IMR-90 (cell line): ENCODE data around the gene CRACDL. TPM values are rescaled to one million over a fixed set of nuclear protein-coding genes. Genes with fewer than 3 reads are reported as not detected.

Source experiments
- ATAC-seq: fragments of 200-7000 bp; cut with Tn5 transposase; 2 replicates; pipeline ENCODE4 v1.9.1; 2020; ENCODE audit warnings: low read depth, mild to moderate bottlenecking, moderate library complexity
- BruUV-seq: library from RNA; stranded (reverse); fragments of 400-500 nt; replicated peaks from 2 replicates; lab custom pipeline; 2021; lab: Mats Ljungman, UMichigan
- CTCF ChIA-PET: fragments of 300-600 bp; formaldehyde crosslinking; extraction: SDS; loops from one replicate; lab custom pipeline; 2021; ENCODE audit warnings: antibody characterized with exemption; lab: Yijun Ruan, JAX
- POLR2A ChIA-PET: fragments of 300-600 bp; sonication (Branson Sonifier 250); formaldehyde crosslinking; loops from one replicate; lab custom pipeline; 2022; ENCODE audit warnings: antibody characterized with exemption; ENCODE audit not compliant: unreplicated experiment; lab: Charles Lee
- DNase-seq: peaks from one replicate; pipeline ENCODE4 v3.0.0; 2013
- H2AFZ ChIP-seq: replicated peaks from 2 replicates; pipeline ENCODE3; 2013; ENCODE audit warnings: low read length, mild to moderate bottlenecking; ENCODE audit not compliant: poor library complexity
- H2AK5ac ChIP-seq: 2 replicates; pipeline ENCODE4 v1.6.1; 2013; ENCODE audit warnings: low read depth, low read length, inconsistent platforms
- H2AK9ac ChIP-seq: replicated peaks from 2 replicates; pipeline ENCODE3; 2013; ENCODE audit warnings: mild to moderate bottlenecking, low read depth, low read length, moderate library complexity; ENCODE audit not compliant: poor library complexity
- H2BK120ac ChIP-seq: 2 replicates; pipeline ENCODE4 v1.6.1; 2013; ENCODE audit warnings: low read depth, low read length, inconsistent platforms
- H2BK15ac ChIP-seq: 3 replicates; pipeline ENCODE4 v1.6.1; 2013; ENCODE audit warnings: low read depth, low read length, inconsistent platforms
- H2BK20ac ChIP-seq: 2 replicates; pipeline ENCODE4 v1.6.1; 2013; ENCODE audit warnings: low read depth, mild to moderate bottlenecking, inconsistent platforms, low read length, moderate library complexity
- H2BK5ac ChIP-seq: 2 replicates; pipeline ENCODE4 v1.6.1; 2013; ENCODE audit warnings: mild to moderate bottlenecking, low read depth, low read length, inconsistent platforms; ENCODE audit not compliant: poor library complexity, severe bottlenecking
- H3K14ac ChIP-seq: replicated peaks from 2 replicates; pipeline ENCODE4 v1.6.1; 2013; ENCODE audit warnings: low read depth, low read length, inconsistent platforms
- H3K18ac ChIP-seq: 2 replicates; pipeline ENCODE4 v1.6.1; 2013; ENCODE audit warnings: low read depth, low read length, control low read depth
- H3K23ac ChIP-seq: 2 replicates; pipeline ENCODE4 v1.6.1; 2013; ENCODE audit warnings: low read depth, low read length, inconsistent platforms
- H3K27ac ChIP-seq: 2 replicates; pipeline ENCODE4 v1.5.1; 2013; ENCODE audit warnings: mild to moderate bottlenecking, control low read depth, low read length; ENCODE audit not compliant: insufficient read depth
- H3K27me3 ChIP-seq: 2 replicates; pipeline ENCODE4 v1.6.1; 2013; ENCODE audit warnings: low read length; ENCODE audit not compliant: control insufficient read depth, insufficient read depth
- H3K36me3 ChIP-seq: 2 replicates; pipeline ENCODE4 v1.6.1; 2013; ENCODE audit warnings: low read length, mixed read lengths; ENCODE audit not compliant: control insufficient read depth, insufficient read depth
- H3K4ac ChIP-seq: 2 replicates; pipeline ENCODE4 v1.6.1; 2013; ENCODE audit warnings: low read depth, low read length, inconsistent platforms
- H3K4me1 ChIP-seq: 2 replicates; pipeline ENCODE4 v1.6.1; 2013; ENCODE audit warnings: low read length, mixed read lengths; ENCODE audit not compliant: control insufficient read depth, insufficient read depth
- H3K4me2 ChIP-seq: 2 replicates; pipeline ENCODE4 v1.6.1; 2013; ENCODE audit warnings: low read depth, mild to moderate bottlenecking, control low read depth, low read length, moderate library complexity
- H3K4me3 ChIP-seq: 2 replicates; pipeline ENCODE4 v1.5.1; 2013; ENCODE audit warnings: low read depth, mild to moderate bottlenecking, control low read depth, low read length, moderate library complexity; ENCODE audit not compliant: insufficient read depth
- H3K56ac ChIP-seq: 2 replicates; pipeline ENCODE4 v1.6.1; 2013; ENCODE audit warnings: low read length, inconsistent platforms; ENCODE audit not compliant: insufficient read depth; ENCODE audit errors: extremely low read depth
- H3K79me1 ChIP-seq, 2 experiments: 2 replicates each; pipeline ENCODE4 v1.6.1; 2013; ENCODE audit warnings: low read length in 2 of 2, inconsistent platforms in 1 of 2, low read depth in 1 of 2
- H3K9ac ChIP-seq: 2 replicates; pipeline ENCODE4 v1.6.1; 2013; ENCODE audit warnings: low read depth, low read length, control low read depth
- H3K9me1 ChIP-seq: 2 replicates; pipeline ENCODE4 v1.6.1; 2013; ENCODE audit warnings: low read length, inconsistent platforms; ENCODE audit not compliant: insufficient read depth
- H3K9me3 ChIP-seq: 2 replicates; pipeline ENCODE4 v1.6.1; 2013; ENCODE audit warnings: low read length; ENCODE audit not compliant: control insufficient read depth, insufficient read depth
- H4K20me1 ChIP-seq: 2 replicates; pipeline ENCODE4 v1.6.1; 2013; ENCODE audit warnings: low read length, inconsistent platforms; ENCODE audit not compliant: insufficient read depth
- H4K5ac ChIP-seq: 2 replicates; pipeline ENCODE4 v1.6.1; 2013; ENCODE audit warnings: mild to moderate bottlenecking, low read depth, low read length, control low read depth
- H4K8ac ChIP-seq, 2 experiments: 2 replicates each; pipeline ENCODE4 v1.6.1; 2013; ENCODE audit warnings: low read depth in 2 of 2, low read length in 2 of 2, control low read depth in 1 of 2, inconsistent platforms in 1 of 2
- H4K91ac ChIP-seq: 2 replicates; pipeline ENCODE4 v1.6.1; 2013; ENCODE audit warnings: low read depth, low read length, inconsistent platforms; ENCODE audit not compliant: insufficient read depth
- BHLHE40 ChIP-seq: fragments of 150-350 bp; IDR thresholded peaks from 2 replicates; pipeline ENCODE4 v1.6.1; 2016; ENCODE audit warnings: mild to moderate bottlenecking, low read depth, low read length
- CEBPB ChIP-seq: IDR thresholded peaks from 2 replicates; pipeline ENCODE4 v1.6.1; 2012; ENCODE audit warnings: low read depth, low read length, improper control_type of control experiment
- CHD1 ChIP-seq: IDR thresholded peaks from 2 replicates; pipeline ENCODE4 v1.6.1; 2012; ENCODE audit warnings: low read depth, low read length, improper control_type of control experiment
- CTCF ChIP-seq: conservative IDR thresholded peaks from 2 replicates; pipeline ENCODE4 v1.5.1; 2012; ENCODE audit warnings: mild to moderate bottlenecking, low read depth, low read length, improper control_type of control experiment
- ELK1 ChIP-seq: fragments of 150-350 bp; IDR thresholded peaks from 2 replicates; pipeline ENCODE4 v1.6.1; 2016; ENCODE audit warnings: low read depth, mild to moderate bottlenecking, low read length, moderate library complexity, borderline replicate concordance
- FOS ChIP-seq: fragments of 150-350 bp; IDR thresholded peaks from 2 replicates; pipeline ENCODE4 v1.6.1; 2016; ENCODE audit warnings: low read depth, low read length
- MAFK ChIP-seq: IDR thresholded peaks from 2 replicates; pipeline ENCODE4 v1.6.1; 2012; ENCODE audit warnings: low read depth, low read length, improper control_type of control experiment
- MAZ ChIP-seq: IDR thresholded peaks from 2 replicates; pipeline ENCODE4 v1.6.1; 2012; ENCODE audit warnings: low read depth, mild to moderate bottlenecking, low read length, improper control_type of control experiment, moderate library complexity, borderline replicate concordance
- MXI1 ChIP-seq: IDR thresholded peaks from 2 replicates; pipeline ENCODE4 v1.6.1; 2012; ENCODE audit warnings: low read depth, mild to moderate bottlenecking, low read length, moderate library complexity, borderline replicate concordance
- NFE2L2 ChIP-seq: fragments of 150-350 bp; IDR thresholded peaks from 2 replicates; pipeline ENCODE4 v1.6.1; 2016; ENCODE audit warnings: low read depth, mild to moderate bottlenecking, low read length
- POLR2A ChIP-seq: IDR thresholded peaks from 2 replicates; pipeline ENCODE4 v1.6.1; 2012; ENCODE audit warnings: mild to moderate bottlenecking, low read depth, low read length
- RCOR1 ChIP-seq: IDR thresholded peaks from 2 replicates; pipeline ENCODE4 v1.6.1; 2012; ENCODE audit warnings: mild to moderate bottlenecking, low read length, improper control_type of control experiment; ENCODE audit not compliant: insufficient replicate concordance
- RFX5 ChIP-seq: IDR thresholded peaks from 2 replicates; pipeline ENCODE4 v1.8.0; 2012; ENCODE audit warnings: low read depth, mild to moderate bottlenecking, low read length, moderate library complexity
- SMC3 ChIP-seq: fragments of 150-350 bp; IDR thresholded peaks from 2 replicates; pipeline ENCODE4 v1.6.1; 2016; ENCODE audit warnings: low read depth, mild to moderate bottlenecking, antibody characterized with exemption, low read length, moderate library complexity
- WGBS, 2 experiments: methylation state at CpG; one replicate each; pipeline versions ENCODE4 v1.1.5 to v1.1.7; 2013; ENCODE audit warnings: missing lambda C conversion rate in 2 of 2; ENCODE audit not compliant: insufficient read length in 1 of 2; ENCODE audit errors: extremely low coverage in 2 of 2; 5-methylcytosine and 5-hydroxymethylcytosine counted together
- dilution Hi-C: fragments of 300-500 bp; cut with HindIII; formaldehyde crosslinking; loops from one replicate; pipeline ENCODE4 v1.14.3; 2018; ENCODE audit warnings: low sequenced_read_pairs; ENCODE audit not compliant: unreplicated experiment
- in situ Hi-C: fragments of 300-500 bp; cut with MboI; formaldehyde crosslinking; loops from 3 replicates; pipeline ENCODE4 v1.14.3; 2019; ENCODE audit warnings: low sequenced_read_pairs, inconsistent platforms, mixed read lengths
- intact Hi-C: fragments of 100-400 bp; cut with micrococcal nuclease; formaldehyde crosslinking; loops from 2 replicates; pipeline ENCODE4 v1.10.0; 2022
- polyA plus RNA-seq, 3 experiments: library from polyadenylated mRNA; depleted of rRNA; stranded (reverse); fragments of >200 nt; gene quantifications; 2 replicates each; pipeline ENCODE4 v1.2.3, GENCODE V29; 2012; ENCODE audit warnings: low replicate concordance in 1 of 3
- total RNA-seq: library from RNA; depleted of rRNA; stranded (reverse); fragments of >200 nt; gene quantifications from 2 replicates; pipeline ENCODE4 v1.2.3, GENCODE V29; 2012

CRACDL gene
- total and polyA plus RNA-seq, 2 of the 4 experiments (the other 2 are of a cell fraction), result not detected

- H3K9me1 ChIP-seq, result no peaks in the 10 kb centered on the region
- no peak overlapping the region for H2AK5ac ChIP-seq
- H3K18ac ChIP-seq, result no peak overlapping the region
- no peak overlapping the region for H3K27ac ChIP-seq
- H3K4me2 ChIP-seq, result no peak overlapping the region
- DNase-seq (no peak), ATAC-seq (no peak)
- TF ChIP-seq FOS (no peak), POLR2A (no peak), CEBPB (no peak), ELK1 (no peak), RFX5 (no peak), RCOR1 (no peak), SMC3 (no peak), MAFK (no peak), CHD1 (no peak), MXI1 (no peak), BHLHE40 (no peak), CTCF (no peak), MAZ (no peak), NFE2L2 (no peak)
- CTCF ChIA-PET, result no interaction called here
- H4K91ac ChIP-seq, result no peak overlapping the region
- intact Hi-C loops (no loop called here), dilution Hi-C loops (no loop called here), in situ Hi-C loops (no loop called here)
- no peak overlapping the region for H2AFZ ChIP-seq
- POLR2A ChIA-PET, result no interaction called here
- no peak overlapping the region for H4K5ac ChIP-seq
- no peak overlapping the region for H3K9ac ChIP-seq
- no peaks in the 10 kb centered on the region for H4K20me1 ChIP-seq
- H2BK120ac ChIP-seq, result no peak overlapping the region
- no peak overlapping the region for H2BK15ac ChIP-seq
- no peaks in the 10 kb centered on the region for H3K4me1 ChIP-seq
- H3K4ac ChIP-seq, result no peak overlapping the region
- H2AK9ac ChIP-seq, result no peak overlapping the region
- H3K36me3 ChIP-seq, result no peaks in the 10 kb centered on the region
- H3K27me3 ChIP-seq, result peaks cover 6% of the 10 kb centered on the region; the same call in 1 of the 2 replicates
- H2BK5ac ChIP-seq, result no peak overlapping the region
- H3K56ac ChIP-seq, result no peak overlapping the region
- no TSS peak for BruUV-seq
- no CpG with 5 or more reads among the region's 13 CpGs for WGBS, 2 experiments
- H3K23ac ChIP-seq, result no peak overlapping the region
- no peaks in the 10 kb centered on the region for H3K9me3 ChIP-seq
- H2BK20ac ChIP-seq, result no peak overlapping the region
- H4K8ac ChIP-seq, result no peak overlapping the region
- no peaks in the 10 kb centered on the region for H3K79me1 ChIP-seq
- no peak overlapping the region for H3K14ac ChIP-seq
- no peak overlapping the region for H3K4me3 ChIP-seq
Observed at GRCh38 chr2:98748292-98749065, 187.5 kb downstream of the CRACDL start.
